ENCODE measurements around the gene WARS2.

Gene WARS2

DNA sequence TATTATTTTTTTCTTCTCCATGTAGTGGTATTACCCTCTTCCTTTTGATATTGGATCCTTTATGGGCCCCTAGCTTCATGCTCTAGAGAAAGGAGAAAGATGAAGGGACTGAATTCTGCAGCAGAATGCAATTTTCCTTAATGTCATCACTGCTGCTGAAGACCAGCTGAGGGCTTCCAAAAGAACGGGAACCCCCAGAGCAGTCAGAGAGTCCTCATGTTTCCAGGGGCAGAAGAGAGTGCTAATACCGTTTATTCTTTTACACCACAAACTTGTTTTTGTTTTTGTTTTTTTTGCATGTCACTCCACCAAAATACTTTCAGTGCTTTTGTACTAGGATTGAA, 131.2 kb downstream of the WARS2 start:
- TF ChIP-seq POLR2A (IDR thresholded peaks at IDR 0.05; ENCODE audit: low read depth, low read length) = no peak
- no peak for FAIRE-seq

DNA sequence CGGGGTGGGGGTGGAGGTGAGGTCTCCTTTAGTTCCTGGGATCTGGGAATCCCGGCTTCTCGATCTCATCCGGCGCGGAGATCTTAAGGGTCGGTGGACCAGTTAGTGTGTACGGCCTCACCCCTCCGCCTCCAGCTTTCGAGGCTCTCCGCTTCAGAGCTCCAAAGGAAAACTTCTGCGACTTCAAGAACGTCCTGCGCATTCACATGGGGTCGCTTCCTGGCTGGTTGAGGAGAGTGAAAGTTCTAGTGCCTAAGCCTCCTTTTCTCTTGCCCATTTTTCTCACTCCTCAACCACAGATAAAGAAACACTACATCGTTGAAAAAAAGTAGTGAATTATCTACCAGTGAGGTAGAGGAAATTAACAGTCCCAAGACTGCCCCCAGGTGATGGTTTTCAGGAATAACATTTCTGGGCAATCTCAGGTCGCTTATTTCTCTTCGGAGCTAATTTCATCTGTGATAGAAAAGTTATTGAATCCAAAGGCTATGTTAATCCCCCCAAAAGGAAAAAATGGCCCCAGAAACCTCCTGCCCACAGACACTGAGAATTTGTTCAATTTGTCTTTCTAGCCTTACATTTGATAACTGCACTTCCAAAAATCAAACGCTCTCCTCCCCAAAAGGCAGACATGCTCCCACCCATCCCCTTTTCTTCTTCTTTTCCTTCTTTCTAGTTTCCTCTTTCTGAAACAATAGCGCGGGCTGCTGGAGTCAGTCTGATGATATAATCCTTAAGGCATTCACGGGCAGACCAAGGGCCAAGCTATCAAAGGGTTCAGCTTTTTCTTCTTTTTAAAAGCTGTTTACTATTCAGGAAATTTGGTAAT, 131.8 kb downstream of the WARS2 start:
- no peak for FAIRE-seq
- TF ChIP-seq POLR2A (IDR thresholded peaks at IDR 0.05; ENCODE audit: low read depth, low read length) = no peak
- DNase-seq (ENCODE audit: insufficient read length, low spot score) = peak; percentile 39

More for the DNA sequence above, 131.2 kb downstream of the WARS2 start:
- no peak for DNase-seq (ENCODE audit: insufficient read length, low spot score)

DNA sequence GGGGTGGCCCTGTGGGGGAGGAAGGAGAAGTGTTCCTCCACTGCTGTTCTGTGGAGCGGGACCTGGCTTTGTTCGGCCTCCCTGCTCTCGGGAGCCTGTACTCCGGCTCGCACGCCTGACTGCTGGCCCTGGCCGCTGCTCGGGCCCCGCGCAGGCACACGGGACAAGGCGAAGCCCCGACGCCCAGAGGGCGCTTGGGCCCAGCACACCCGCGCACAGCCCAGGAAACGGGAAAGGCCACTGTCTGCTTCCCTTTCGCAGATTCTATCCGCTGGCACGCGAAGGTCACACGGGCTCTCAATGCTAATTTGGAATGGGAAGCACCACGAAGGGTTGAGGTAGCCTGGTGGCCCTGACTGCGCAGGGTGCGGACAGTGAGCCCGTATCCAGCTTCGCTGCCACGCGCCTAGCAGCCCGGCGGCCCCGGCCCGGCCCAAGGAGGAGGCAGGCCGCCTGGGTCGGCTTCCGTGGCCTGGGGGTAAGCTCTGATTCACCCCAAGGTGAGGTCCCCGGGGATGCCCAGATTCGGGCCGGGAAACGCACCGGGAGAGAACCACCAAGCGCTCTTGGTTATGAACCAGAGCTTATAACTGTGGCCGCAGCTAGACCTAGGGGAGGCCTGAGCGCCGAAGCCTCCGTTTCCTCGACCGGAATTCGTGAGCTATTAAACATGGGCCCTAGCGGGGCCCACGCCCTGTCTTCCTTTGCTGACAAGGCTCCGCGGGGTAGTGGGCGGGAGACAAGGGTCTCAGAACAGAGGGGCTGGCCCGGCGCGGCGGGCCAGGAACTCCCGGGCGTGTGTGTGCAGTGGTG, 132.6 kb downstream of the WARS2 start:
- DNase-seq (ENCODE audit: insufficient read length, low spot score) = no peak
- no peak for TF ChIP-seq POLR2A (IDR thresholded peaks at IDR 0.05; ENCODE audit: low read depth, low read length)
- no peak for FAIRE-seq

DNA sequence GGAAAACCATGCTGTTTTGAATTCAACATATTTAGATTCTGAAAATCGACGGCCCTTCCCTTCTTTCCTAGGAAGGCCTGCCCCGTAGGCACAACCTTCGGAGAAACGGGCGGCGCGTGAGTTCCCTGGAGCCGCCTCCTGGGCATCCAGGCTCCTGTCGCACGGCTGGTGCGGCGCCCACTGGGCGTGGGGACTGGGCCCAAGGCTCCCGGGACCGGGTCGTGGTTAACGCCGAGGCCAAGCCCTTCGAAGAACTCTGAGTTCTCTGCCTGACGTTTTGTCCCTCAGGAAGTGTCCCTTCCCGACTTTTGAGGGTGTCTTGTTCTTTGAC, 133.1 kb downstream of the WARS2 start:
- DNase-seq (ENCODE audit: insufficient read length, low spot score) = no peak
- no peak for TF ChIP-seq POLR2A (IDR thresholded peaks at IDR 0.05; ENCODE audit: low read depth, low read length)
- no peak for FAIRE-seq

DNA sequence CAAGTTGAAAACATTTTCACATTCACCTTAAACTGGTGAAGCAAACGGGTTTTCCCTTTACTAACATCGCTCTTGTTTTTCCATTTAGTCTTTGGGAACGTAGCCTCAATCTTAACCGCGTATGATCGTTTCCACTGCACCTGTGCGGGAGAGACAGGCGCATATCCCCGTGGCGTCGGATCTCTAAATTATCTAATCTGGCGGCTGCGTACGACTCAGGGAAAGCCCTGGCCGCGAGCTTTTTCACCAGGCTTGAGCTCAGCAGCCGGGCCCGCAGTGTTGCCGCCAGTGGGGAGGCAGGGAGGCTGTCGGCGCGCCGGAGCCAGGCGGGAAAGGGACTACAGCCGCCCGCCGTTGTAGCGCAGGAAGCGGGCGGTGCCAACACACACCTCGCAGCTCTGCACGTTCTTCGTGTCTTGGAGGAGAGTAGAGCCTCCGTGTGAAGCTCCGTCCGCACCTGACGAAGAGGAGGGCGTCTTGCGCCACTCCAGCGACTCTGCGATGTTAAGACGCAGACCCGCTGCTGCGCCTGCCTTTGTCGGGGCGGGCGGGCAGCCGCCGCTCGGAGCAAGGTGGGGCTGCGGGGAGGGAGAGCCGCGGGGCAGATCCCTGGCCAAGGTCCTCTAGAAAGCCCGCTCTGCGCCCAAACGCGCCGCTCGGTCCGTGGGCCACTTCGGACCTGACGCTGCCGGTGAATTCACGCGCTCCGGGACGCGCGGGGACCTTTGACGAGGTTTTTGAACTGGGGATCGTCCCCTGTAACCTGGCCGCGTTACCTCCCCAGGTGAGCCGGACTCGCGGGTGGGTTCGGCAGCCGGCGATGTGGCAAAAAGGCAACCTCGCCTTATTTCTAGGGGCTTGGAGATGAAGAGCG, 133.8 kb downstream of the WARS2 start:
- FAIRE-seq = no peak
- no peak for TF ChIP-seq POLR2A (IDR thresholded peaks at IDR 0.05; ENCODE audit: low read depth, low read length)
- no peak for DNase-seq (ENCODE audit: insufficient read length, low spot score)

DNA sequence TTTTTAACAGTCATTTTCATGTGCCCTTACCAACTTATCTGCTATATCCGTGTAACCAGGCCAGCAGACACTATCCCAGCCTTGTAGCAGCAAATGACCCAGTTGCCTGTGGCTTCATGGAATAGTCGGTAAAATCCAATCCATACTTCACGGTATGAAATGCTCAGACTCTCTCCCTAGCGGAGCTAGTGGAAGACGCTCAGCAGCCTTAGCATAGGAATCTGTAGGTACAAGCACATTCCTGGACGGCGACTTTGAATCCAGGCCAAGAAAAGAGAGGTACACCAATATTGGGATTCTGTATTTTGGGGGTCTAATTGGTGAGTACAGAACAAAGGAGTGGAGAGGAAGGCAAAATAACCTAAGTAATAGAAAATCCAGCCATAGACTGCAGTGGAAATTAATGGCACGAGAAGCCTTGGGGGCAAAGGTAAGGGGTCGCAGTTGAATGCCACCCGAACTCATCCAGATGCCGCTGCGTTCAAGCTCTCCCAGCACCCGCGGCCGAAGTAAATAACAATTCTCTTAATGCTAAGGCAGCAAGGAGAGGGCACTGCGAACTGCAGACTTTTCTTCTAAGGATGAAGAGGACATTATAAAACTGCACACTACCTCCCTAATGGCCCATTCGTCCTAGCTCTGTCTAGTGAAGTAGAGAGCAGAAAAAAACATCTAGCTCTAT, 134.6 kb downstream of the WARS2 start:
- DNase-seq (ENCODE audit: insufficient read length, low spot score) (no peak), FAIRE-seq (no peak)

DNA sequence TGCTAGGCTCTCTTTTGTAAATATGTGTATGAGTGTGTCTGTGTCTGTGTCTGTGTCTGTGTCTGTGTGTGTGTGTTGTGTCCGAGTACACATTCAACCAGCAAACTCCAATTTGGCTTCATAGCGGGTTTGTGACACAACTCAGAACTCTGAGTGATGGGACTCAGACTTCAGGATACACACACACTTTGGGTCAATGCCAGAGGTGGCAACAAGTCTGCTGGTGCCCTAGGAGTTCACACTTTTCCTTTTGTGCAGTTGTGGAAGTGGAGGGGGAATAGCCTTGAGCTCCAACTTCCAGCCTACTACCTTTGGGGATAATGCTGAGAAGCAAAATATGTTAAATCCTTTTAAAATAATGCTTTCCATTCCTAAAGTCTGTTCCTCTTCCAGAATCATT, 135.7 kb downstream of the WARS2 start:
- no peak for DNase-seq (ENCODE audit: insufficient read length, low spot score)
- FAIRE-seq = no peak
- TF ChIP-seq POLR2A (IDR thresholded peaks at IDR 0.05; ENCODE audit: low read depth, low read length) = no peak

More for the DNA sequence above, 134.6 kb downstream of the WARS2 start:
- TF ChIP-seq POLR2A (IDR thresholded peaks at IDR 0.05; ENCODE audit: low read depth, low read length) = no peak

DNA sequence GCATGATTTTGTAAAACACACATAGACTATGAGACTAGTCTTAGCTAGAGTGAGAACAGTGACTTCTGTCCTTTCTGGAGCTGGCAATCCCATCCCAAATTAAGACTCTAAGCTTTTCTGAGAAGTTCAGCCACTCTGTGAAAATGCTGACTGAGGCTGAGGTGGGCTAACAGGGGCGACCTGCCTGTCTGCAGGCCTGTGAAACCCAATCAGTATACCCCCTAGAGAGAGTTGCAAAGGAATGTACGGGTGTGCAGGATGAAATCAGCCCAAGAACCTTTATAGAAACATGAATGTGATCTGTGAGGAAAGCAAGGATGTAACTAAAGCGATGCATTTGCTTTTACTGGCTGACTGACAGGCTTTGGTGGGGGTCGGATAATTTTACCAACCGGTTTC, 136.3 kb downstream of the WARS2 start:
- FAIRE-seq = no peak
- DNase-seq (ENCODE audit: insufficient read length, low spot score) = no peak
- no peak for TF ChIP-seq POLR2A (IDR thresholded peaks at IDR 0.05; ENCODE audit: low read depth, low read length)

DNA sequence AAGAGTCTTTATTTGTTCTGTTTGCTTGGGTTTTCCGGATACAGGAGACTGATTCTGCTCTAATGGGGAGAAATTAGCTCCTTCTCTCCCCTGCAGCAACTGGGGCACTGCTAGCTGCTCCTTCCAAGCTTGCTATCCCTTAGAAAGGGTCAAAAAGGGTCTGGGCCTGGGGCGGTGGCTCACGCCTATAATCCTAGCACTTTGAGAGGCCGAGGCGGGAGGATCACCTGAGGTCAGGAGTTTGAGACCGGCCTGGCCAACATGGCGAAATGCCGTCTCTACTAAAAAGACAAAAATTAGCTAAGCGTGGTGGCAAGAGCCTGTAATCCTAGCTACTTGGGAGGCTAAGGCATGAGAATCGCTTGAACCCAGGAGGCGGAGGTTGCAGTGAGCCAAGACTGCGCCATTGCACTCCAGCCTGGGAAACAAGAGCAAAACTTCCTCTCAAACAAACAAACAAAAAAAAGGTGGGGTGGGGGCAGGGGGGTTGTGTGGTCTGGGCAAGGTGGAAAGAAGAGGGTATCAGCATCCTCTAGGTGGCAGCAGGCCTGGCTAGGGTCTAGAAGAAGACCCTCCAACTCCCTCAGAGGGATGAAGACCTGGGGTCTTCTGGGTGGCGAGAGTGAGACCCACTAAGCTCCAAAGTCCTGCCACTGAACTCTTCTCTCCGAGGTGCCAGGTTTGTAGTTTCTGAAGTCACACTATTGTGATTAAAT, 136.9 kb downstream of the WARS2 start:
- FAIRE-seq (no peak), DNase-seq (ENCODE audit: insufficient read length, low spot score) (no peak)
- TF ChIP-seq POLR2A (IDR thresholded peaks at IDR 0.05; ENCODE audit: low read depth, low read length) = no peak

DNA sequence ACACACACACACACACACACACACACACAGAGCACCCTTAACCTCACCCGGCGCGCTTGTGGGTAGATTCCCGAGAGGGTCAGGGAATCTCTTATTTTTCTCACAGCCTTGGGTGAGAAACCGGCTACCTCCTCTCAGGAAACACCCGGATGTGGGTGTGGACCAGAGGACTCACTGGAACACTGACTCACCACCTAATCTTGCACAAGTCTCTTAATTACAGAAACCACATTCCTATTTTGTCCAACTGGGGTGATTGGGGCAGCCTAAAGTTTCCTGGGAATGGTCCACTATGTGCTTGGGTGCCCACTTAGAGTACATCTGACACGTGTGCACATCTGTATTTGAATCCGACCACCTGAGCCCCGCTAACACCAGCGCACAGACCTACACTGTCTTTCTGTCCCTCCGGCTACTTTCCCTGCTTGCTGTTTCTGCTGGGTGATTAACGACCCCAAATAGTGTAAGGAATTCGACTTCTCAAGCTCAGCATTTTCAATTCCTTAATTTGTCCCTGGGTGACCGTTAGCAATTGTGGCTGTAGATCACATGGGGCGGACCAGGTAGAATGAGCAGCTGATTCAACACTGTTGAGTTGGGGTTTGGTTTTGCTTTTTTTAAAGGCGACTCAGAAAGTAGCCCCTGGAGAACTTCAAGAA, 138.3 kb downstream of the WARS2 start:
- DNase-seq (ENCODE audit: insufficient read length, low spot score) = peak; percentile 79
- FAIRE-seq = no peak
- TF ChIP-seq POLR2A (IDR thresholded peaks at IDR 0.05; ENCODE audit: low read depth, low read length) = no peak

DNA sequence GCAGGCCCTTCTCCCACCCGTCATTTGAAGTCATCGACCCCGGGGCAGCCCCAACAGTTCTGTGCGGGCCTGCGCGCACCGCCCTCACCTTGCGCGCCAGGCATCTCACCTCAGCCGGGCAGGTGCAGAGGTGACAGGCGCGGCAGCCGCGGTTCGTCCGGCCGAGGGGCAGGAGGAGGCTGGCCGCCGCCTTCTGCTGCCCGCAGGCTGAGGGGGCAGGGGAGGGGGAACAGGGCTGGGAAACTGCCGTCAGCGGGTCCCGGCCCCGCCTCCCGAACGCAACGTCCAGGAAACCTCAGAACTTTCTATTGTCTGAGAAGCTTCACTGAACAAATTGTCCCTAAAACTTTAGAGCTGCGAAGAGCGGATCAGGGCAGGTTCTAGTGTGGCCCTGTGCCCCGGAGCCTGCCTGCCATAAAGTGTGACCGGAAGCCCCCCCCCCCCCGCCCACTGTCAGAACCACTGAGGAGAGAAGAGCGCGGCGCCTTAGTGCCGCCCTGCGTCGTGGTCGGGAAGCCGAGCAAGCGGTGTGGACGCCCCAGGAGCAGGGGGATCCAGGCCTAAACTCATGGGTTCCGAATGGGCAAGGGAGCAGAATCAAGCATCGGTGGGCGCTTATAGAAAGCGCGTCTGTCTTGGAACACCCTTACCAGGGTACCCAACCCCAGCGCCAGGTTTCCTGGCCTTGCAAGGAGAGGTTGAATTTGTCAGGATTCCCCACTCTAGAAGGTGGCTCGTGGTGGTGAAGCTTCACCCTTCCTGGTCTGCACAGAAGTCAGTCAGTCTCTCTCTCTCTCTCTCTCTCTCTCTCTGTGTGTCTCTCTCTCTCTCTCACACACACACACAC, 139.0 kb downstream of the WARS2 start:
- FAIRE-seq (no peak), DNase-seq (ENCODE audit: insufficient read length, low spot score) (no peak)
- TF ChIP-seq POLR2A (IDR thresholded peaks at IDR 0.05; ENCODE audit: low read depth, low read length) = no peak
